ENCODE data around the gene HOXA3. TPM values are rescaled to one million over a fixed set of nuclear protein-coding genes. Genes with fewer than 3 reads are reported as not detected.
A peak's percentile ranks its signal among the peaks of the same experiment; 100 is the strongest.

Gene HOXA3
- total RNA-seq, 1 experiment from 2014 or later = 12.0 TPM

GRCh38 chr7:27094304-27095049 is 57.9 kb downstream of the HOXA3 start:
- no peak overlapping the region for H3K4me3 ChIP-seq
- no peaks in the 10 kb centered on the region for H3K27me3 ChIP-seq
- no peaks in the 10 kb centered on the region for H3K9me3 ChIP-seq (replicated peaks)
- H3K4me1 ChIP-seq = no peaks in the 10 kb centered on the region
- no peak for DNase-seq
- H3K27ac ChIP-seq = no peak overlapping the region
- H3K36me3 ChIP-seq = peaks cover 3% of the 10 kb centered on the region

GRCh38 chr7:27093184-27093895 is 59.0 kb downstream of the HOXA3 start:
- H3K27ac ChIP-seq = no peak overlapping the region
- no peaks in the 10 kb centered on the region for H3K4me1 ChIP-seq
- DNase-seq = no peak
- no peaks in the 10 kb centered on the region for H3K36me3 ChIP-seq
- H3K4me3 ChIP-seq = no peak overlapping the region
- no peaks in the 10 kb centered on the region for H3K9me3 ChIP-seq (replicated peaks)
- no peaks in the 10 kb centered on the region for H3K27me3 ChIP-seq

- Histone ChIP-seq H3K27me3 (no peaks in the 10 kb centered on the region), H3K4me1 (no peaks in the 10 kb centered on the region), H3K27ac (no peak overlapping the region), H3K4me3 (no peak overlapping the region), H3K36me3 (no peaks in the 10 kb centered on the region), H3K9me3 (replicated peaks) (no peaks in the 10 kb centered on the region)
- no peak for DNase-seq
These were observed 59.6 kb downstream of the HOXA3 start for GRCh38 chr7:27092819-27093110.

- Histone ChIP-seq H3K36me3 (no peaks in the 10 kb centered on the region), H3K4me1 (no peaks in the 10 kb centered on the region), H3K4me3 (no peak overlapping the region), H3K9me3 (replicated peaks) (no peaks in the 10 kb centered on the region), H3K27ac (no peak overlapping the region), H3K27me3 (no peaks in the 10 kb centered on the region)
- DNase-seq = no peak
These were observed 60.2 kb downstream of the HOXA3 start for GRCh38 chr7:27091941-27092818.

- H3K9me3 ChIP-seq (replicated peaks) = no peaks in the 10 kb centered on the region
- no peak for DNase-seq
- H3K4me3 ChIP-seq = no peak overlapping the region
- no peaks in the 10 kb centered on the region for H3K27me3 ChIP-seq
- H3K36me3 ChIP-seq = no peaks in the 10 kb centered on the region
- H3K4me1 ChIP-seq = no peaks in the 10 kb centered on the region
- H3K27ac ChIP-seq = no peak overlapping the region
These were observed 61.3 kb downstream of the HOXA3 start for GRCh38 chr7:27091105-27091504.

- Histone ChIP-seq H3K27ac (no peak overlapping the region), H3K27me3 (no peaks in the 10 kb centered on the region), H3K36me3 (no peaks in the 10 kb centered on the region), H3K9me3 (replicated peaks) (no peaks in the 10 kb centered on the region), H3K4me1 (no peaks in the 10 kb centered on the region), H3K4me3 (no peak overlapping the region)
- no peak for DNase-seq
These were observed 64.1 kb downstream of the HOXA3 start for GRCh38 chr7:27088002-27088922.

GRCh38 chr7:27083646-27084045 is 68.7 kb downstream of the HOXA3 start:
- Histone ChIP-seq H3K9me3 (replicated peaks) (no peaks in the 10 kb centered on the region), H3K27ac (no peak overlapping the region), H3K36me3 (no peaks in the 10 kb centered on the region), H3K4me3 (no peak overlapping the region), H3K27me3 (no peaks in the 10 kb centered on the region), H3K4me1 (no peaks in the 10 kb centered on the region; the same call in 1 of the 2 replicates)
- DNase-seq = no peak

GRCh38 chr7:27082171-27082570 is 70.2 kb downstream of the HOXA3 start:
- Histone ChIP-seq H3K27me3 (no peaks in the 10 kb centered on the region), H3K36me3 (no peaks in the 10 kb centered on the region), H3K4me3 (no peak overlapping the region), H3K27ac (no peak overlapping the region), H3K4me1 (no peaks in the 10 kb centered on the region; the same call in 1 of the 2 replicates), H3K9me3 (replicated peaks) (no peaks in the 10 kb centered on the region)
- no peak for DNase-seq

- no peak overlapping the region for H3K4me3 ChIP-seq
- H3K36me3 ChIP-seq = no peaks in the 10 kb centered on the region
- DNase-seq = peak in 1 of 2 experiments; percentile 27
- no peaks in the 10 kb centered on the region for H3K9me3 ChIP-seq (replicated peaks)
- H3K27me3 ChIP-seq = no peaks in the 10 kb centered on the region
- H3K27ac ChIP-seq = no peak overlapping the region
- no peaks in the 10 kb centered on the region; the same call in 1 of the 2 replicates for H3K4me1 ChIP-seq
These were observed 71.4 kb downstream of the HOXA3 start for GRCh38 chr7:27080844-27081436.

GRCh38 chr7:27079234-27079975 is 73.0 kb downstream of the HOXA3 start:
- H3K4me1 ChIP-seq = no peaks in the 10 kb centered on the region; the same call in 1 of the 2 replicates
- no peak overlapping the region for H3K27ac ChIP-seq
- no peak overlapping the region for H3K4me3 ChIP-seq
- DNase-seq = no peak
- H3K27me3 ChIP-seq = no peaks in the 10 kb centered on the region
- H3K9me3 ChIP-seq (replicated peaks) = no peaks in the 10 kb centered on the region
- H3K36me3 ChIP-seq = no peaks in the 10 kb centered on the region

GRCh38 chr7:27078616-27079233 is 73.7 kb downstream of the HOXA3 start:
- no peak for DNase-seq

GRCh38 chr7:27073076-27073475 is 79.3 kb downstream of the HOXA3 start:
- Histone ChIP-seq H3K4me3 (no peak overlapping the region), H3K27me3 (no peaks in the 10 kb centered on the region)
- DNase-seq = no peak

More at GRCh38 chr7:27078616-27079233, 73.7 kb downstream of the HOXA3 start:
- Histone ChIP-seq H3K4me3 (no peak overlapping the region), H3K4me1 (no peaks in the 10 kb centered on the region; the same call in 1 of the 2 replicates), H3K9me3 (replicated peaks) (no peaks in the 10 kb centered on the region), H3K36me3 (no peaks in the 10 kb centered on the region), H3K27me3 (no peaks in the 10 kb centered on the region), H3K27ac (no peak overlapping the region)

More at GRCh38 chr7:27073076-27073475, 79.3 kb downstream of the HOXA3 start:
- peaks cover 3% of the 10 kb centered on the region; the same call in 1 of the 2 replicates for H3K4me1 ChIP-seq
- H3K36me3 ChIP-seq = no peaks in the 10 kb centered on the region
- H3K9me3 ChIP-seq (replicated peaks) = no peaks in the 10 kb centered on the region
- H3K27ac ChIP-seq = no peak overlapping the region
